ENCODE measurements around the gene ZNF30. TPM values are rescaled to one million over a fixed set of nuclear protein-coding genes. Genes with fewer than 3 reads are reported as not detected.

ZNF30 gene
- total and polyA plus RNA-seq, 4 donors, result 1.3 to 1.8 (median 1.7) TPM

DNA sequence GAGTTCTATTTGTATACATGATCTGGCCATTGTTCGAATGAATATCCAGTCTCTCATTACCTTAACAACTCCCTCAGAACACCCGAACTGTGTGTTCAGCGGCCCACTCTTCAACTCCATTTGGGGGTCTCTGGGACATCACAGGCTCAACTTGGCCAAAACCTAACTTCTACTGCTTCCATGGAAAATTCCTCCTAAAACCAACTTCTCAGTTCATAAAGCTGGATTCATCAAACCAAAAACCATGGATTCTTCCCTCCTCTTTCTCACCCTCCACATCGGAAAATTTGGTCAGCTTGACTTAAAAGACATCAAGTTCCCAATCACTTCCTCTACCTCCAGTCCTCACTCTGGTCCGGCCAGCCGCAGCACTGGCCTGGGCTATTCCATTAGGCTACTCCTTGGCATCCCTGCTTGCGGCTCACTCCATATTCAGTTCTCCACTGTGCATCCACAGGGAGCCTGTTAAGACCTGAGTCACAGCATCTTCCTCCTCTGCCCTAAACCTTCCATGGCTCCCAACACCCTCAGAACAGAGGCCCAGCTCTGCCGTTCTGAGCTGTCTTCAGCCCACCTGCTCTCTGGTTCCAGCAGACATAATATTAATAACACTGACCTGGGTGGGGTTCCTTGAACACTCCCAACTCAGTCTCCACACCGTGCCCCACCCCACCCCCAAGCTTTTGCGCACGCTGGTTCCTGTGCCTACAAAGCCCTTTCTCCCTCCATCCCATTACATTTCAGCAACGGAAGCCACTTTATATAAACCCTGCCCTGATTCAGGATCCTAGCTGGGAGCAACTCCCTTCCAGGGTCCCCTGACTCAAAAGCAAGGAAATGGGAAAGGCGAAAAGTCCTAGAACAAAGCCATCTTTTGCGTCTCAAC is 36.2 kb downstream of the ZNF30 start:
- TF ChIP-seq, protein P1, sequence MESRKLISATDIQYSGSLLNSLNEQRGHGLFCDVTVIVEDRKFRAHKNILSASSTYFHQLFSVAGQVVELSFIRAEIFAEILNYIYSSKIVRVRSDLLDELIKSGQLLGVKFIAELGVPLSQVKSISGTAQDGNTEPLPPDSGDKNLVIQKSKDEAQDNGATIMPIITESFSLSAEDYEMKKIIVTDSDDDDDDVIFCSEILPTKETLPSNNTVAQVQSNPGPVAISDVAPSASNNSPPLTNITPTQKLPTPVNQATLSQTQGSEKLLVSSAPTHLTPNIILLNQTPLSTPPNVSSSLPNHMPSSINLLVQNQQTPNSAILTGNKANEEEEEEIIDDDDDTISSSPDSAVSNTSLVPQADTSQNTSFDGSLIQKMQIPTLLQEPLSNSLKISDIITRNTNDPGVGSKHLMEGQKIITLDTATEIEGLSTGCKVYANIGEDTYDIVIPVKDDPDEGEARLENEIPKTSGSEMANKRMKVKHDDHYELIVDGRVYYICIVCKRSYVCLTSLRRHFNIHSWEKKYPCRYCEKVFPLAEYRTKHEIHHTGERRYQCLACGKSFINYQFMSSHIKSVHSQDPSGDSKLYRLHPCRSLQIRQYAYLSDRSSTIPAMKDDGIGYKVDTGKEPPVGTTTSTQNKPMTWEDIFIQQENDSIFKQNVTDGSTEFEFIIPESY (IDR thresholded peaks at IDR 0.05), result no peak
- TF ChIP-seq HNF4G (IDR thresholded peaks at IDR 0.05) (no peak), RXRA (IDR thresholded peaks at IDR 0.05) (no peak), NR2F2 (IDR thresholded peaks at IDR 0.05) (no peak), GABPA (IDR thresholded peaks at IDR 0.05 in 1 of 2, conservative IDR thresholded peaks at IDR 0.05 in 1 of 2) (no peak), SP1 (IDR thresholded peaks at IDR 0.05) (no peak), TAF1 (conservative IDR thresholded peaks at IDR 0.05) (no peak), EGR1 (IDR thresholded peaks at IDR 0.05; ENCODE audit: low read depth in 2 of 2) (no peak)
- TF ChIP-seq, protein P2, sequence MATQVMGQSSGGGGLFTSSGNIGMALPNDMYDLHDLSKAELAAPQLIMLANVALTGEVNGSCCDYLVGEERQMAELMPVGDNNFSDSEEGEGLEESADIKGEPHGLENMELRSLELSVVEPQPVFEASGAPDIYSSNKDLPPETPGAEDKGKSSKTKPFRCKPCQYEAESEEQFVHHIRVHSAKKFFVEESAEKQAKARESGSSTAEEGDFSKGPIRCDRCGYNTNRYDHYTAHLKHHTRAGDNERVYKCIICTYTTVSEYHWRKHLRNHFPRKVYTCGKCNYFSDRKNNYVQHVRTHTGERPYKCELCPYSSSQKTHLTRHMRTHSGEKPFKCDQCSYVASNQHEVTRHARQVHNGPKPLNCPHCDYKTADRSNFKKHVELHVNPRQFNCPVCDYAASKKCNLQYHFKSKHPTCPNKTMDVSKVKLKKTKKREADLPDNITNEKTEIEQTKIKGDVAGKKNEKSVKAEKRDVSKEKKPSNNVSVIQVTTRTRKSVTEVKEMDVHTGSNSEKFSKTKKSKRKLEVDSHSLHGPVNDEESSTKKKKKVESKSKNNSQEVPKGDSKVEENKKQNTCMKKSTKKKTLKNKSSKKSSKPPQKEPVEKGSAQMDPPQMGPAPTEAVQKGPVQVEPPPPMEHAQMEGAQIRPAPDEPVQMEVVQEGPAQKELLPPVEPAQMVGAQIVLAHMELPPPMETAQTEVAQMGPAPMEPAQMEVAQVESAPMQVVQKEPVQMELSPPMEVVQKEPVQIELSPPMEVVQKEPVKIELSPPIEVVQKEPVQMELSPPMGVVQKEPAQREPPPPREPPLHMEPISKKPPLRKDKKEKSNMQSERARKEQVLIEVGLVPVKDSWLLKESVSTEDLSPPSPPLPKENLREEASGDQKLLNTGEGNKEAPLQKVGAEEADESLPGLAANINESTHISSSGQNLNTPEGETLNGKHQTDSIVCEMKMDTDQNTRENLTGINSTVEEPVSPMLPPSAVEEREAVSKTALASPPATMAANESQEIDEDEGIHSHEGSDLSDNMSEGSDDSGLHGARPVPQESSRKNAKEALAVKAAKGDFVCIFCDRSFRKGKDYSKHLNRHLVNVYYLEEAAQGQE (IDR thresholded peaks at IDR 0.05), result no peak
- TF ChIP-seq, protein P3, sequence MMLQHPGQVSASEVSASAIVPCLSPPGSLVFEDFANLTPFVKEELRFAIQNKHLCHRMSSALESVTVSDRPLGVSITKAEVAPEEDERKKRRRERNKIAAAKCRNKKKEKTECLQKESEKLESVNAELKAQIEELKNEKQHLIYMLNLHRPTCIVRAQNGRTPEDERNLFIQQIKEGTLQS (IDR thresholded peaks at IDR 0.05), result no peak
- Histone ChIP-seq H3K36me3 (ENCODE audit: control insufficient read depth in 4 of 4, insufficient read depth in 3 of 4, low read depth in 1 of 4, low read length in 3 of 4) (peaks cover 9 to 33% (median 24%) of the 10 kb centered on the region in 4 donors), H3K9me3 (ENCODE audit: control insufficient read depth in 4 of 4, low read length in 3 of 4) (peaks cover 23 to 36% (median 32%) of the 10 kb centered on the region in 4 donors), H3K27me3 (ENCODE audit: control insufficient read depth in 4 of 4, insufficient read depth in 4 of 4, low read length in 3 of 4) (no peaks in the 10 kb centered on the region), H3K4me3 (ENCODE audit: low read depth in 1 of 3, low read length in 3 of 3) (peak overlapping the region; percentile 86 to 92 (median 87)), H3K9ac (ENCODE audit: low read depth in 1 of 2, low read length in 2 of 2) (peak overlapping the region in 1 of 2 donors; percentile 33), H3K27ac (ENCODE audit: low read depth in 1 of 2, low read length in 2 of 2) (peak overlapping the region; percentile 33 to 50), H3K4me1 (ENCODE audit: control insufficient read depth in 4 of 4, insufficient read depth in 4 of 4, low read length in 3 of 4) (peaks cover 11 to 17% (median 11%) of the 10 kb centered on the region in 4 donors)
- 32% methylated on average over 14 of the region's 14 CpGs for WGBS
- DNase-seq (ENCODE audit: low spot score), result no peak

DNA sequence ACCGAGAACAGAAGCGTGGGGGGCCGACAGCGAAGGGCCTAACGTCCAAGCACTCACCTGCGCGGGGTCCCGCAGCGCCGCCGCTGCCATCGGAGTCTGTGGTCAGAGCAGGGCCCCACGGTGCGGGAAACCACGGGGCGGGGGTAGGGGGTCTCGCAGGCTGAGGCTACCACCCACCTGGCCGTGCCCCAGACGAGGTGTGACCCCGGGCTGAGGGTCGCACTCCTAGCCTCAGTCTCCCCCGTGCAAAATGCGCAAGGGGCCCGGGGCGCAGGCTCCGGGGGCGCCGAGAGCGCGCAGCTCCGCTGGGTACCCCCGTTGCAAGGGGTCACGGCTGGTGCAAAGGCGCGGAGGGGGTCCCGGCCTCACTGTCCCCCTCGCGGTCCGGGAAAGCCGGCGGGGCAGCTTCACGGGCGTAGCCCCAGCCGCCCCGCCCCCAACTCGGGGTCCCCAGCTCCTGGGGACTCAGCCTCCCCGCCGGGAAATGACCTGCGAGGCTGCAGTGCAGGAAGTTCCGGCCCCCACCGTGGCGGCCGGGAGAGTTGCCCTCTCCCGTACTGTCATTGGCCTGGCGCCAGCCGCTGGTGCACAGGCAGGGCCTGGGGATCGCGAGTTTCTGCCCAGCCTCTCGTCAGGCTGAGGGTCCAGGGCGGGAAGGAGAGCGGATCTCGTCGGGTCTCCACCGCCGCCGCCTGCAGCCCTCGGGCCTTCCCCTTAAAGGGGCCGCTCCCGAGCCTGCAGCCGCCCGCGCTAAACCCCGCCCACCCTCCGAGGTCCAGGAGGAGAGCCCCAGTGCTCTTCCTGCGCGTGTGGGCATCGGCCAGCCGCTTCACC is 37.1 kb downstream of the ZNF30 start, which contains the start of gene ZNF792:
TSS of gene ZNF792 (minus strand) at position 657 of the 834 bp plus-strand sequence. CDS start at position 90, 567 bp downstream.
- Histone ChIP-seq H3K9ac (ENCODE audit: low read depth in 1 of 2, low read length in 2 of 2) (peak within 1 kb of the TSS; percentile 28 to 33), H3K27me3 (ENCODE audit: control insufficient read depth in 4 of 4, insufficient read depth in 4 of 4, low read length in 3 of 4) (no peaks in the 10 kb centered on the region), H3K4me3 (ENCODE audit: low read depth in 1 of 3, low read length in 3 of 3) (peak within 1 kb of the TSS; percentile 86 to 92 (median 87)), H3K9me3 (ENCODE audit: control insufficient read depth in 4 of 4, low read length in 3 of 4) (peaks cover 15 to 27% (median 24%) of the 10 kb centered on the region in 4 donors), H3K36me3 (ENCODE audit: control insufficient read depth in 4 of 4, insufficient read depth in 3 of 4, low read depth in 1 of 4, low read length in 3 of 4) (peaks cover 4 to 25% (median 16%) of the 10 kb centered on the region in 4 donors), H3K4me1 (ENCODE audit: control insufficient read depth in 4 of 4, insufficient read depth in 4 of 4, low read length in 3 of 4) (peaks cover 11 to 17% (median 11%) of the 10 kb centered on the region in 4 donors), H3K27ac (ENCODE audit: low read depth in 1 of 2, low read length in 2 of 2) (peak within 1 kb of the TSS; percentile 33 to 50)
- TF ChIP-seq GABPA (IDR thresholded peaks at IDR 0.05 in 1 of 2, conservative IDR thresholded peaks at IDR 0.05 in 1 of 2) (peak; percentile 19 to 33), NR2F2 (IDR thresholded peaks at IDR 0.05) (peak; percentile 46), YY1 (IDR thresholded peaks at IDR 0.05) (no peak), JUND (IDR thresholded peaks at IDR 0.05) (no peak), RAD21 (IDR thresholded peaks at IDR 0.05) (no peak)
- under 1% methylated on average over 78 of the region's 78 CpGs for WGBS
- DNase-seq (ENCODE audit: low spot score), result peak; percentile 54
